Stimulated activated CD4-positive, alpha-beta T cell treated with anti-CD3 and anti-CD28 coated beads, Interleukin-1b, Interleukin-23, amount 100 ng/mL, for 4 hours (primary cell): Measurements from ENCODE around the gene PODXL2.

Experiments used
- DNase-seq, 2 donors: peaks; one replicate each; pipeline ENCODE4 v3.0.0-alpha.2; 2020; ENCODE audit warnings: low read depth in 2 of 2

Gene PODXL2

GRCh38 chr3:127628788-127629466 lies at the start of gene PODXL2:
Gene PODXL2, plus strand, starts transcription at chr3:127629185. Its CDS starts 35 bp downstream, at chr3:127629220.
- peak; percentile 22 to 41 for DNase-seq

- DNase-seq = no peak
Observed at GRCh38 chr3:127580327-127581060, 48.5 kb upstream of the PODXL2 start.

- DNase-seq = no peak
Observed at GRCh38 chr3:127584734-127585133, 44.3 kb upstream of the PODXL2 start.

GRCh38 chr3:127585163-127585812 lies 43.7 kb upstream of the PODXL2 start:
- no peak for DNase-seq

GRCh38 chr3:127585813-127586413 lies 43.1 kb upstream of the PODXL2 start:
- no peak for DNase-seq

GRCh38 chr3:127587876-127588275 lies 41.1 kb upstream of the PODXL2 start:
- DNase-seq = no peak

GRCh38 chr3:127588806-127589577 lies 40.0 kb upstream of the PODXL2 start:
- no peak for DNase-seq

- DNase-seq = peak in 1 of 2 donors; percentile 22
Observed at GRCh38 chr3:127589600-127590281, 39.2 kb upstream of the PODXL2 start.

GRCh38 chr3:127590282-127590592 lies 38.7 kb upstream of the PODXL2 start:
- no peak for DNase-seq

GRCh38 chr3:127590593-127591465 lies 38.2 kb upstream of the PODXL2 start, which contains the start of gene TPRA1:
Gene TPRA1, minus strand, starts transcription at chr3:127590733. Its CDS starts 10,587 bp downstream, at chr3:127580146.
- peak; percentile 61 to 63 for DNase-seq

GRCh38 chr3:127593178-127593577 lies 35.8 kb upstream of the PODXL2 start:
- DNase-seq = no peak

- no peak for DNase-seq
Observed at GRCh38 chr3:127595303-127595702, 33.7 kb upstream of the PODXL2 start.

- DNase-seq = no peak
Observed at GRCh38 chr3:127597020-127597771, 31.8 kb upstream of the PODXL2 start.

- DNase-seq = no peak
Observed at GRCh38 chr3:127598841-127599570, 30.0 kb upstream of the PODXL2 start.

GRCh38 chr3:127600749-127601456 lies 28.1 kb upstream of the PODXL2 start:
- DNase-seq = no peak

- no peak for DNase-seq
Observed at GRCh38 chr3:127604035-127604434, 24.9 kb upstream of the PODXL2 start.

- no peak for DNase-seq
Observed at GRCh38 chr3:127604546-127605165, 24.3 kb upstream of the PODXL2 start.
